Common myeloid progenitor, CD34-positive (primary cell): ENCODE data around the gene PLPPR3.
A peak's percentile ranks its signal among the peaks of the same experiment; 100 is the strongest.

ENCODE experiments used
- CTCF ChIA-PET: fragments of 350-600 bp; sonication (Branson Sonifier 250); formaldehyde crosslinking; loops from one replicate; lab custom pipeline; 2021; ENCODE audit warnings: antibody characterized with exemption; lab: Charles Lee
- POLR2A ChIA-PET: fragments of 350-600 bp; sonication (Branson Sonifier 250); formaldehyde crosslinking; loops from one replicate; lab custom pipeline; 2021; ENCODE audit warnings: antibody characterized with exemption; lab: Charles Lee
- DNase-seq, 3 donors: peaks; one replicate each; pipeline versions ENCODE4 v3.0.0 to v3.0.0-alpha.2; 2013
- H3K27ac ChIP-seq, 2 experiments: 1 replicate in 1 of 2; 2 replicates in 1 of 2; pipeline ENCODE4 v1.7.0; 2013; ENCODE audit warnings: inconsistent platforms in 2 of 2, low read length in 2 of 2, mild to moderate bottlenecking in 2 of 2, low read depth in 1 of 2, moderate library complexity in 1 of 2; ENCODE audit not compliant: severe bottlenecking in 2 of 2, insufficient read depth in 1 of 2, poor library complexity in 1 of 2
- H3K27me3 ChIP-seq, 5 experiments: replicated peaks in 2 of 5; 1 replicate in 3 of 5; 2 replicates in 2 of 5; pipeline versions ENCODE4 v1.6.1 to v1.7.0; 2013; ENCODE audit warnings: low read length in 4 of 5, mild to moderate bottlenecking in 2 of 5, moderate library complexity in 2 of 5, inconsistent platforms in 1 of 5; ENCODE audit not compliant: insufficient read depth in 5 of 5, control insufficient read depth in 4 of 5
- H3K36me3 ChIP-seq, 4 experiments: 1 replicate in 2 of 4; 2 replicates in 2 of 4; pipeline versions ENCODE4 v1.6.1 to v1.7.0; 2013; ENCODE audit warnings: low read length in 3 of 4, control low read depth in 1 of 4, mild to moderate bottlenecking in 1 of 4; ENCODE audit not compliant: control insufficient read depth in 4 of 4, insufficient read depth in 4 of 4
- H3K4me1 ChIP-seq, 4 experiments: 1 replicate in 3 of 4; 2 replicates in 1 of 4; pipeline versions ENCODE4 v1.6.1 to v1.7.1; 2013; ENCODE audit warnings: low read length in 3 of 4, mild to moderate bottlenecking in 3 of 4, control low read depth in 1 of 4, inconsistent platforms in 1 of 4, moderate library complexity in 1 of 4; ENCODE audit not compliant: control insufficient read depth in 4 of 4, insufficient read depth in 4 of 4; ENCODE audit errors: control extremely low read depth in 1 of 4
- H3K4me3 ChIP-seq, 7 experiments: 1 replicate in 4 of 7; 2 replicates in 3 of 7; pipeline versions ENCODE4 v1.5.1 to v1.7.0; 2013; ENCODE audit warnings: mild to moderate bottlenecking in 7 of 7, low read length in 6 of 7, moderate library complexity in 6 of 7, inconsistent platforms in 2 of 7, low read depth in 2 of 7, control low read depth in 1 of 7; ENCODE audit not compliant: insufficient read depth in 4 of 7, control insufficient read depth in 1 of 7; ENCODE audit errors: extremely low read depth in 1 of 7
- H3K9me3 ChIP-seq, 5 experiments: 1 replicate in 4 of 5; 2 replicates in 1 of 5; pipeline versions ENCODE4 v1.6.1 to v1.7.1; 2013; ENCODE audit warnings: low read length in 4 of 5, mild to moderate bottlenecking in 2 of 5, inconsistent platforms in 1 of 5, low read depth in 1 of 5, moderate library complexity in 1 of 5; ENCODE audit not compliant: control insufficient read depth in 4 of 5, insufficient read depth in 2 of 5; ENCODE audit errors: control extremely low read depth in 1 of 5
- WGBS: methylation state at CpG from one replicate; pipeline ENCODE4 v1.1.5; 2013; ENCODE audit not compliant: insufficient coverage; 5-methylcytosine and 5-hydroxymethylcytosine counted together

Gene PLPPR3

DNA sequence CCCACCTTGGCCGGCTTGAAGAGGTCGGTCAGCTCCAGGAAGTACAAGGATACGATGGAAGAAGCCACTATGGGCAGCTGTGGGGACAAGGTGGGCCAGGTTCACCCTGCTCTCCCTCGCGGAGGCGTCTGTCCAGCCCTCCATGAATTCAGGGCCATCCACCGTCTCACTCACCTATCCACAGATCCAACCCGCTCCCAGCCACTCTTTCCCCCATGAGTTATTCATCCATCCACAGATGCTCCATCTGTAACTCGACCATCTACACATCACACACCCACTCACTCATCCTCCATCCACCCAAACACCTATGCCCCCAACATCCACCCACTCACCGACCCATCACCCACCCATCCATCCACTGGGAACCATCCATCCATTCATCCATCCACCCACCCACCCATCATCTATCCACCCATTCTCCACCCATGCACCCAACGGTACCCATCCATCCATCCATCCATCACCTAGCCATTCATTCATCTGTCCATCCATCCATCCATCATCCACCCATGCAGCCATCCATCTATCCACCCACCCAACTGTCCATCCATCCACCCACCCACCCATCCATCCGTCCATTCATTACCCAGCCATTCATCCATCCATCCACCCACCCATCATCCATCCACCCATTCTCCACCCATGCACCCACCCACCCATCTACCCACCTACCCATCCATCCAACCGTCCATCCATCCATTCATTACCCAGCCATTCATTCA lies 5.8 kb downstream of the PLPPR3 start:
- peaks cover 0 to 8% (median 3%) of the 10 kb centered on the region in 5 experiments for H3K27me3 ChIP-seq
- H3K27ac ChIP-seq, result no peak overlapping the region
- H3K4me1 ChIP-seq, result no peaks in the 10 kb centered on the region
- no peak overlapping the region for H3K4me3 ChIP-seq
- ChIA-PET POLR2A (interaction anchor here (0.7 kb wide), 1 partner anchor 35 kb away, joined by 3 read pairs; no protein-coding TSS in a partner anchor), CTCF (no interaction called here)
- DNase-seq, result no peak
- WGBS, result 96% methylated on average over 12 of the region's 13 CpGs
- no peaks in the 10 kb centered on the region for H3K9me3 ChIP-seq
- H3K36me3 ChIP-seq, result peaks cover 5 to 26% (median 12%) of the 10 kb centered on the region in 4 experiments

DNA sequence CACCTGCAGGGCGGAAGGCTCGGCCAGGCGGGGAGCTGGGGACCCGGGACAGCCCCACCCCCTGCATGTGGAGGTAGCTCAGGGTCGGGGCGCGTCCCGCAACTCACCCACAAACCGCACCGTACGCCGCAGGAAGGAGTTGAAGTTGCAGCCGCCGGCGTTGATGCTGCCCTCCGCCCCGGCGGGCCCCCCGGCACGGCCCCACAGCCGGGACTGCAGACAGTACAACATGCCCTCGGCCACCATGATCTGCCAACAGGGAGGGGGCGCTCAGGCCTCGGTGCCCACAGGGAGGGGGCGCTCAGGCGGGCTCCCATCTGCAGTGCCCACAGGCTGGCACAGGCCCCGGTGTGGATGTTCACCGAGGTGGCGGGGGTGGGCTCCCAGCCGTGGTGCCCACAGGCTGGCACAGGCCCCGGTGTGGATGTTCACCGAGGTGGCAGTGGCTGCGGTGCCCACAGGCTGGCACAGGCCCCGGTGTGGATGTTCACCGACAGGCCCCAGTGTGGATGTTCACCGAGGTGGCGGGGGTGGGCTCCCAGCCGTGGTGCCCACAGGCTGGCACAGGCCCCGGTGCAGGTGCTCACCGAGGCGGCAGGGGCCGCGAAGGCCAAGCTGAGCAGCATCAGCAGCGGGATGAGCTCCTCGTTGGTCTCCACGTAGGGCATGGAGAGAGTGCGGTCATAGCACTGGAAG lies 6.5 kb downstream of the PLPPR3 start:
- no peak for DNase-seq
- Histone ChIP-seq H3K4me3 (no peak overlapping the region), H3K27me3 (peaks cover 0 to 3% (median 0%) of the 10 kb centered on the region in 5 experiments), H3K36me3 (peaks cover 5 to 33% (median 18%) of the 10 kb centered on the region in 4 experiments), H3K4me1 (no peaks in the 10 kb centered on the region), H3K27ac (no peak overlapping the region), H3K9me3 (no peaks in the 10 kb centered on the region)
- CTCF ChIA-PET, result no interaction called here
- POLR2A ChIA-PET, result no interaction called here
- WGBS, result 95% methylated on average over 40 of the region's 47 CpGs

DNA sequence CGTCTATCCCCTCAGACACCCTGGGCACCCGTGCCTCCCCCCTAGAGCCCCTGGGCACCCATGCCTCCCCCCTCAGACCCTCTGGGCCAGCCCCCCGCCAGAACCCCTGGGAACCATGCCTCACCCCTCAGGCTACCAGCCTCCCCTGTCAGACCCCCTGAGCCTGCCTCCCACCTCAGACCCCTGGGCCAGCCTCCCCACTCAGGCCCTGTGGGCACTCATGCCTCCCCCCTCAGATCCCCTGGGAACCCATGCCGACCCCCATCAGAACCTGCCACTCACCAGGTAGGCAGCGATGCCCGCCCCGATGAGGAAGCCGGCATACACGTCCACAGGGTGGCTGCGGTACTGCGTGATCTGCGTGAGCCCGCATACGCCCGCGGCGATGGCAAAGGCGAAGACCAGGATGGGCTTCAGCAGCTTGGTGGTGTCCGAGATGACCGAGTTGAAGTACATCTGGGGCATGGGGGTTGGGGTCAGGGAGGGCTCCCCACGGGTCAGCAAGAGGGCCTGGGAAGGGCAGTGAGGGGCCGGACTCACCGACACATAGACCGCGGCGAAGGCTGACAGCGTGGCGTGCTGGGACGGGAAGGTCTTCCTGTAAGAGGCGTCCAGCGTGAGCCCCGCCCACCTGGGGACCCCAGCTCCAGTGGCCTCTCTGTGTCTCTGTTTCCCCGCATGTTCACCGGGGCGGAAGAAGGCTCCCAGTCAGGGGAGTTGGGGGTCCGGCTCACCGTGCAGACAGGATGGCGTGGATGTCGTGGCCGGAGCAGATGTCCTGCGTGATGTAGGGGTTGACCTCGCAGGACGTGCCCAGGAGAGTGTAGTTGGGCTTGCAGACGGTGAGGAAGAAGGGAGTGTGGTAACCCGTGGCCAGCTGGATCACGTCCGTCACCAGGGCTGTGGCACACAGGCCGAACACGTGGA lies 7.3 kb downstream of the PLPPR3 start:
- WGBS, result 96% methylated on average over 45 of the region's 49 CpGs
- no peak overlapping the region for H3K4me3 ChIP-seq

DNA sequence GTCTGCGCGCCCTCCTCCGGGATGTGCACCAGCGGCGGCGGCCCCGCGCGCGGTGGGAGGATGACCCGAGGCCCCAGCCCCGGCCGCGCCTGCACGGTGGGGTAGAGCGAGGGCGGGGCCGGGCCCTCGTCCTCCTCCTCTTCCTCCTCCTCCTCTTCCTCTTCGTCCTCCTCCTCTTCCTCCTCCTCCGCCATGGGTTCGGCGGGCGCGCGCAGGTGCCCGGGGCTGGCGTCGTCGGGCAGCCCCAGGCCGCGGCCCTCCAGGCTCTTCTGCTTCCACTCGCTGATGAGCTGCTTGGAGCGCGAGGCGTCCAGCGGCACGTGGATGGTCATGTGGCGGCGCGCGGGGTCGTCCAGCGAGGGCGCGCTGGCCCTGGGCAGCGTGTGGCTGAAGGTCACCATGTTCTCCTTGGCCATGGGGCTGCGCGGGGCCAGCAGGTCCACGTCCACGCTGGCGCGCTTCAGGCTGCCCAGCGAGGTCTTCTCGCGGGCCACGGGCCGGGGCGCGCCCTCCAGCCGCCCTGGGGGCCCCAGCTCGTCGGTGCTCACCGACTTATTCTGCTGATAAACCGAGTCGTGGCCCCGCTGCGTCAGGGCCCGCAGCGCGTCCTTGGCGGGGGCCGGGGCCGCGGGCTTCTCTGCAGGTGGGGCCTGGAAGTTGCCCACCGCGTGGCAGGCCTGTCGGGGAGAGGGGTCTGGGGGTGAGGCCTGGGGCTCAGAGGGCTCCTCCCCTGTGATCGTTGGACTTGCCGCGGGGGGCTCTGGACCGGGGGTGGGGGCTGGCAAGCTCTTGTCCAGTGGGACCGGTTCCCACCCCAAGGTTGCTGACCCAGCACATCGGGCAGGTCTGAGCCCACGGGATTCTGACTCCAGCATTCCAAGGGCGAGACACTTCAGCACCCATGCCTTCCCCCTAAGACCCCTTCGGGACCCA lies 8.3 kb downstream of the PLPPR3 start:
- H3K4me1 ChIP-seq, result no peaks in the 10 kb centered on the region
- 98% methylated on average over 81 of the region's 87 CpGs for WGBS
- H3K4me3 ChIP-seq, result no peak overlapping the region
- ChIA-PET POLR2A (no interaction called here), CTCF (no interaction called here)
- no peaks in the 10 kb centered on the region for H3K9me3 ChIP-seq
- no peak overlapping the region for H3K27ac ChIP-seq
- DNase-seq, result no peak
- no peaks in the 10 kb centered on the region for H3K27me3 ChIP-seq
- H3K36me3 ChIP-seq, result peaks cover 5 to 50% (median 30%) of the 10 kb centered on the region in 4 experiments

More for the DNA sequence above, 7.3 kb downstream of the PLPPR3 start:
- peaks cover 0 to under 1% (median 0%) of the 10 kb centered on the region in 5 experiments for H3K27me3 ChIP-seq
- ChIA-PET POLR2A (no interaction called here), CTCF (no interaction called here)
- no peaks in the 10 kb centered on the region for H3K9me3 ChIP-seq
- H3K4me1 ChIP-seq, result no peaks in the 10 kb centered on the region
- DNase-seq, result peak in 1 of 3 donors; percentile 44
- H3K36me3 ChIP-seq, result peaks cover 5 to 41% (median 25%) of the 10 kb centered on the region in 4 experiments
- no peak overlapping the region for H3K27ac ChIP-seq

DNA sequence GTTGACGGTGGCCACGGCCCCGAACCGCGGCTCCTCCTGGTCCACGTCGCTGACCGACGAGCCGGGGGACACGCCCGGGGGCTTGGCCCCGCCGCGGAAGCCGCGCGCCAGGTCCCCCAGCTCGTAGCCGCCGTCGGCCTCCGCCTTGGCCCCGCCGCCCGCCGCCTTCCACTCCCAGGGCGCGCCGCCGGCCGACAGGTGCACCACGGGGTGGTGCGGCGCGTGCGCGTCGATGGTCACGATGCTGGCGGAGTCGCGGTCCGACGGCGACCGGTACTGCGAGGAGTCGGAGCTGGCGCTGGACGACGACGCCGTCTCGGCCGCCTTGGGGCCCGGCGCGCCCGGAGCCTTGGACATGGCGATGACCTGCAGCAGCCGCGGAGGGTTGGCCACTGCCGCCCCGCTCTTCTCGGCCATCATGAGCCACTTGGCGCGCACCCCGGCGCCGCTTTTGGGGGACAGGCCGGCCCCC lies 9.0 kb downstream of the PLPPR3 start:
- ChIA-PET CTCF (no interaction called here), POLR2A (no interaction called here)
- 93% methylated on average over 67 of the region's 72 CpGs for WGBS
- DNase-seq, result no peak
- H3K36me3 ChIP-seq, result peaks cover 7 to 57% (median 35%) of the 10 kb centered on the region in 4 experiments
- no peaks in the 10 kb centered on the region for H3K4me1 ChIP-seq
- no peak overlapping the region for H3K4me3 ChIP-seq
- H3K27me3 ChIP-seq, result no peaks in the 10 kb centered on the region
- no peaks in the 10 kb centered on the region for H3K9me3 ChIP-seq
- H3K27ac ChIP-seq, result no peak overlapping the region

DNA sequence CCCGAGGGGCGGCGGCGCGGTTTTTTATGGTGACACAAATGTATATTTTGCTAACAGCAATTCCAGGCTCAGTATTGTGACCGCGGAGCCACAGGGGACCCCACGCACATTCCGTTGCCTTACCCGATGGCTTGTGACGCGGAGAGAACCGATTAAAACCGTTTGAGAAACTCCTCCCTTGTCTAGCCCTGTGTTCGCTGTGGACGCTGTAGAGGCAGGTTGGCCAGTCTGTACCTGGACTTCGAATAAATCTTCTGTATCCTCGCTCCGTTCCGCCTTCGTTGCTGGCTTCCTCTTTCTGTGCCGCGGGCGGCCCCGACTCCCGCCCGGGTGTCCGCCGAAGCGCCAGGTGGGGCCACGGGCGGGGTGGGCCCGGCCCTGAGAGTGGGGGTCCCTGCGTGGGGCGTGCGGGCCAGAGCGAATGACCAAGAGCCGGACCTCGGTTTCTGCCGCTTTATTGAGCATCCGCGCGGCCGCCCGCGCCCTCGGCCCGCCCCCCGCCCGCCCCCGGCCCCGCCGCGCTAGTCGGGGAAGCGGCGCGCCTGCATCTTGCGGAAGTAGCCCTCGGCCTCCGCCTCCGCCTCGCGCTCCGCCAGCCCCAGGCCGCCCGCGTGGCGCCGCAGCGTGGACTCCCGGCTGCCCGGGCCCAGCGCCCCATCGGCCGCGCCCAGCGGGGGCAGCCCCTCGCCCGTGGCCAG lies 9.6 kb downstream of the PLPPR3 start:
- no peaks in the 10 kb centered on the region for H3K9me3 ChIP-seq
- H3K4me1 ChIP-seq, result no peaks in the 10 kb centered on the region
- no peak overlapping the region for H3K4me3 ChIP-seq
- ChIA-PET CTCF (no interaction called here), POLR2A (no interaction called here)
- H3K36me3 ChIP-seq, result peaks cover 10 to 63% (median 39%) of the 10 kb centered on the region in 4 experiments
- whole genome bisulfite sequencing, result 94% methylated on average over 52 of the region's 80 CpGs
- no peak for DNase-seq
- H3K27me3 ChIP-seq, result no peaks in the 10 kb centered on the region
- no peak overlapping the region for H3K27ac ChIP-seq
